A549 (cell line): Measurements from ENCODE around the gene ALG12.

ENCODE experiments used
- CTCF ChIP-seq: fragments of >200 bp; sonication (Bioruptor Twin); formaldehyde crosslinking; IDR thresholded peaks from 3 replicates; pipeline ENCODE4 v1.5.1; 2016
- EP300 ChIP-seq, 2 experiments: fragments of >200 bp; sonication (Bioruptor Twin); formaldehyde crosslinking; IDR thresholded peaks; 2 replicates in 1 of 2; 3 replicates in 1 of 2; pipeline ENCODE4 v1.6.1; 2016 to 2017
- ESRRA ChIP-seq: fragments of 150-350 bp; IDR thresholded peaks from 2 replicates; pipeline ENCODE4 v1.6.1; 2014; ENCODE audit warnings: mild to moderate bottlenecking, low read length, borderline replicate concordance
- JUN ChIP-seq, 2 experiments: fragments of >200 bp; sonication (Bioruptor Twin); formaldehyde crosslinking; IDR thresholded peaks; 2 replicates in 1 of 2; 3 replicates in 1 of 2; pipeline ENCODE4 v1.6.1; 2016 to 2017
- MAX ChIP-seq: IDR thresholded peaks from 2 replicates; pipeline ENCODE4 v1.6.1; 2012
- POLR2A ChIP-seq: IDR thresholded peaks from 2 replicates; pipeline ENCODE4 v1.6.1; 2012; ENCODE audit warnings: mild to moderate bottlenecking, low read length
- RCOR1 ChIP-seq: fragments of 150-350 bp; IDR thresholded peaks from 2 replicates; pipeline ENCODE4 v1.6.1; 2014; ENCODE audit warnings: antibody characterized with exemption, low read length, low read depth
- SMC3 ChIP-seq: fragments of >200 bp; sonication (Bioruptor Twin); formaldehyde crosslinking; IDR thresholded peaks from 3 replicates; pipeline ENCODE4 v1.6.1; 2018; ENCODE audit warnings: inconsistent platforms

GRCh38 chr22:49909476-49910205 is 8.6 kb downstream of the ALG12 start:
- TF ChIP-seq CTCF (no peak), POLR2A (no peak), RCOR1 (no peak), EP300 (IDR thresholded peaks at IDR 0.05) (no peak), MAX (no peak), JUN (IDR thresholded peaks at IDR 0.05) (no peak), ESRRA (no peak), SMC3 (no peak)
